ENCODE results near the gene SEPTIN5. TPM values are rescaled to one million over a fixed set of nuclear protein-coding genes. Genes with fewer than 3 reads are reported as not detected.

SEPTIN5 gene
- total and polyA plus RNA-seq, 9 of the 15 experiments (the other 6 are each of a cell fraction or from before 2014, with no cell fraction given) = 0.03 to 195 (median 119) TPM

DNA sequence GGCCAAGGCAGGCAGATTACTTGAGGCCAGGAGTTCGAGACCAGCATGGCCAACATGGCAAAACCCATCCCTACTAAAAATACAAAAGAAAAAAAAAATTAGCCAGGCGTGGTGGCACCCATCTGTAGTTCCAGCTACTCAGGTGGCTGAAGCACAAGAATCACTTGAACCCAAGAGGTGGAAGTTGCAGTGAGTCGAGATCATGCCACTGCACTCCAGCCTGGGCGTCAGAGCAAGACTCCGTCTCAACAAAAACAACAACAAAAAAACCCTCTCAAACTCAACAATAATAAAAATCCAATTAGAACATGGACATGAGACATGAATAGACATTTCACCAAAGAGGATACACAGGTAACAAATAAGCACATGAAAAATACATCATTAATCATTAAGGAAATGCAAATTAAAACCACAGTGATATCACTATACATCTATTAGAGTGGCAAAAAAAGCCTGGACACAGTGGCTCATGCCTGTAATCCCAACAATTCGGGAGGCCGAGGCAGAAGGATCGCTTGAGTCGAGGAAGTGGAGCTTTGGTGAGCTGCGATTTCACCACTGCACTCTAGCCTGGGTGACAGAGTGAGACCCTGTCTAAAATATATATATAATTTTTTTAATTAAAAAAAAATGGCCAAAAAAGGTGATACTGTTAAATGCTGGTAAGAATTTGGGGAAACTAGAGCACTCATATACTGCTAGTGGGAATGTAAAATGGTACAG, 12.7 kb upstream of the SEPTIN5 start (continued):
- TF ChIP-seq, protein P1, sequence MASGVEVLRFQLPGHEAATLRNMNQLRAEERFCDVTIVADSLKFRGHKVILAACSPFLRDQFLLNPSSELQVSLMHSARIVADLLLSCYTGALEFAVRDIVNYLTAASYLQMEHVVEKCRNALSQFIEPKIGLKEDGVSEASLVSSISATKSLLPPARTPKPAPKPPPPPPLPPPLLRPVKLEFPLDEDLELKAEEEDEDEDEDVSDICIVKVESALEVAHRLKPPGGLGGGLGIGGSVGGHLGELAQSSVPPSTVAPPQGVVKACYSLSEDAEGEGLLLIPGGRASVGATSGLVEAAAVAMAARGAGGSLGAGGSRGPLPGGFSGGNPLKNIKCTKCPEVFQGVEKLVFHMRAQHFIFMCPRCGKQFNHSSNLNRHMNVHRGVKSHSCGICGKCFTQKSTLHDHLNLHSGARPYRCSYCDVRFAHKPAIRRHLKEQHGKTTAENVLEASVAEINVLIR (CRISPR knock-in tag; IDR thresholded peaks at IDR 0.05) = no peak
- TF ChIP-seq ZNF445 (CRISPR knock-in tag; IDR thresholded peaks at IDR 0.05; ENCODE audit: low read depth) (no peak), CHCHD3 (CRISPR knock-in tag; IDR thresholded peaks at IDR 0.05) (no peak), ZNF766 (CRISPR knock-in tag; conservative IDR thresholded peaks at IDR 0.05) (no peak), ZBTB7A (IDR thresholded peaks at IDR 0.05; ENCODE audit: borderline replicate concordance, control insufficient read depth, low read depth, low read length) (no peak), HLTF (IDR thresholded peaks at IDR 0.05) (0 out of 2 replicates have a peak, but pooled peaks have one; percentile 22), LCOR (CRISPR knock-in tag; IDR thresholded peaks at IDR 0.05) (no peak), TCF3 (CRISPR knock-in tag; IDR thresholded peaks at IDR 0.05) (no peak), TOE1 (IDR thresholded peaks at IDR 0.05; ENCODE audit: borderline replicate concordance) (no peak), TOE1 (CRISPR knock-in tag; IDR thresholded peaks at IDR 0.05; ENCODE audit: borderline replicate concordance, low read depth) (no peak), SUPT5H (IDR thresholded peaks at IDR 0.05) (no peak), ZNF384 (IDR thresholded peaks at IDR 0.05; ENCODE audit: low read depth, low read length) (no peak), ETV1 (tag; conservative IDR thresholded peaks at IDR 0.05; ENCODE audit: low read depth) (no peak), U2AF1 (optimal IDR thresholded peaks at IDR 0.05; ENCODE audit: low read depth, low read length) (no peak)
- TF ChIP-seq, protein P2, sequence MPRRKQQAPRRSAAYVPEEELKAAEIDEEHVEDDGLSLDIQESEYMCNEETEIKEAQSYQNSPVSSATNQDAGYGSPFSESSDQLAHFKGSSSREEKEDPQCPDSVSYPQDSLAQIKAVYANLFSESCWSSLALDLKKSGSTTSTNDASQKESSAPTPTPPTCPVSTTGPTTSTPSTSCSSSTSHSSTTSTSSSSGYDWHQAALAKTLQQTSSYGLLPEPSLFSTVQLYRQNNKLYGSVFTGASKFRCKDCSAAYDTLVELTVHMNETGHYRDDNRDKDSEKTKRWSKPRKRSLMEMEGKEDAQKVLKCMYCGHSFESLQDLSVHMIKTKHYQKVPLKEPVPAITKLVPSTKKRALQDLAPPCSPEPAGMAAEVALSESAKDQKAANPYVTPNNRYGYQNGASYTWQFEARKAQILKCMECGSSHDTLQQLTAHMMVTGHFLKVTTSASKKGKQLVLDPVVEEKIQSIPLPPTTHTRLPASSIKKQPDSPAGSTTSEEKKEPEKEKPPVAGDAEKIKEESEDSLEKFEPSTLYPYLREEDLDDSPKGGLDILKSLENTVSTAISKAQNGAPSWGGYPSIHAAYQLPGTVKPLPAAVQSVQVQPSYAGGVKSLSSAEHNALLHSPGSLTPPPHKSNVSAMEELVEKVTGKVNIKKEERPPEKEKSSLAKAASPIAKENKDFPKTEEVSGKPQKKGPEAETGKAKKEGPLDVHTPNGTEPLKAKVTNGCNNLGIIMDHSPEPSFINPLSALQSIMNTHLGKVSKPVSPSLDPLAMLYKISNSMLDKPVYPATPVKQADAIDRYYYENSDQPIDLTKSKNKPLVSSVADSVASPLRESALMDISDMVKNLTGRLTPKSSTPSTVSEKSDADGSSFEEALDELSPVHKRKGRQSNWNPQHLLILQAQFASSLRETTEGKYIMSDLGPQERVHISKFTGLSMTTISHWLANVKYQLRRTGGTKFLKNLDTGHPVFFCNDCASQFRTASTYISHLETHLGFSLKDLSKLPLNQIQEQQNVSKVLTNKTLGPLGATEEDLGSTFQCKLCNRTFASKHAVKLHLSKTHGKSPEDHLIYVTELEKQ (CRISPR knock-in tag; IDR thresholded peaks at IDR 0.05) = no peak
- TF ChIP-seq, protein P3, sequence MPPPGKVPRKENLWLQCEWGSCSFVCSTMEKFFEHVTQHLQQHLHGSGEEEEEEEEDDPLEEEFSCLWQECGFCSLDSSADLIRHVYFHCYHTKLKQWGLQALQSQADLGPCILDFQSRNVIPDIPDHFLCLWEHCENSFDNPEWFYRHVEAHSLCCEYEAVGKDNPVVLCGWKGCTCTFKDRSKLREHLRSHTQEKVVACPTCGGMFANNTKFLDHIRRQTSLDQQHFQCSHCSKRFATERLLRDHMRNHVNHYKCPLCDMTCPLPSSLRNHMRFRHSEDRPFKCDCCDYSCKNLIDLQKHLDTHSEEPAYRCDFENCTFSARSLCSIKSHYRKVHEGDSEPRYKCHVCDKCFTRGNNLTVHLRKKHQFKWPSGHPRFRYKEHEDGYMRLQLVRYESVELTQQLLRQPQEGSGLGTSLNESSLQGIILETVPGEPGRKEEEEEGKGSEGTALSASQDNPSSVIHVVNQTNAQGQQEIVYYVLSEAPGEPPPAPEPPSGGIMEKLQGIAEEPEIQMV (tag; conservative IDR thresholded peaks at IDR 0.05; ENCODE audit: low read depth) = no peak
- TF ChIP-seq, protein P4, sequence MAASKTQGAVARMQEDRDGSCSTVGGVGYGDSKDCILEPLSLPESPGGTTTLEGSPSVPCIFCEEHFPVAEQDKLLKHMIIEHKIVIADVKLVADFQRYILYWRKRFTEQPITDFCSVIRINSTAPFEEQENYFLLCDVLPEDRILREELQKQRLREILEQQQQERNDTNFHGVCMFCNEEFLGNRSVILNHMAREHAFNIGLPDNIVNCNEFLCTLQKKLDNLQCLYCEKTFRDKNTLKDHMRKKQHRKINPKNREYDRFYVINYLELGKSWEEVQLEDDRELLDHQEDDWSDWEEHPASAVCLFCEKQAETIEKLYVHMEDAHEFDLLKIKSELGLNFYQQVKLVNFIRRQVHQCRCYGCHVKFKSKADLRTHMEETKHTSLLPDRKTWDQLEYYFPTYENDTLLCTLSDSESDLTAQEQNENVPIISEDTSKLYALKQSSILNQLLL (CRISPR knock-in tag; IDR thresholded peaks at IDR 0.05; ENCODE audit: borderline replicate concordance) = no peak
